Mesodermal cell (in vitro differentiated cells): ENCODE data around the gene RXRB.
"Not testable (repeated sequence)": the region's sequence is repeated elsewhere in the genome, so short reads cannot be mapped to it uniquely, and the experiment has no call there.

Experiments used
- H3K27ac ChIP-seq: 2 replicates; pipeline ENCODE4 v1.7.0; 2013; ENCODE audit warnings: mild to moderate bottlenecking, low read depth, low read length, moderate library complexity; ENCODE audit not compliant: severe bottlenecking
- H3K36me3 ChIP-seq: 2 replicates; pipeline ENCODE4 v1.7.1; 2013; ENCODE audit warnings: mild to moderate bottlenecking, low read length, moderate library complexity; ENCODE audit not compliant: control insufficient read depth, insufficient read depth
- H3K4me1 ChIP-seq: one replicate; pipeline ENCODE4 v1.7.1; 2013; ENCODE audit warnings: mild to moderate bottlenecking, low read length; ENCODE audit not compliant: insufficient read depth, control insufficient read depth, poor library complexity, severe bottlenecking
- H3K4me3 ChIP-seq: 2 replicates; pipeline ENCODE4 v1.7.0; 2013; ENCODE audit warnings: low read length, control low read depth, mild to moderate bottlenecking; ENCODE audit not compliant: insufficient read depth, poor library complexity, severe bottlenecking; ENCODE audit errors: extremely low read depth
- H3K9me3 ChIP-seq: 2 replicates; pipeline ENCODE4 v1.7.1; 2013; ENCODE audit warnings: mild to moderate bottlenecking, low read length, moderate library complexity; ENCODE audit not compliant: control insufficient read depth
- WGBS, 2 experiments: methylation state at CpG; one replicate each; pipeline ENCODE4 v1.1.5; 2013; ENCODE audit warnings: missing lambda C conversion rate in 2 of 2; ENCODE audit not compliant: insufficient coverage in 2 of 2; 5-methylcytosine and 5-hydroxymethylcytosine counted together

Gene RXRB

GRCh38 chr6:33235221-33235634 is 34.8 kb upstream of the RXRB start:
- peaks cover 8% of the 10 kb centered on the region for H3K4me1 ChIP-seq
- no peak overlapping the region for H3K4me3 ChIP-seq
- H3K36me3 ChIP-seq: no peaks in the 10 kb centered on the region
- peak overlapping the region; percentile 29 for H3K27ac ChIP-seq
- WGBS, 2 experiments: 17 to 26% methylated on average over 6 of the region's 6 CpGs
- H3K9me3 ChIP-seq: no peaks in the 10 kb centered on the region

- not testable (repeated sequence) for H3K27ac ChIP-seq, H3K9me3 ChIP-seq, H3K4me3 ChIP-seq, H3K36me3 ChIP-seq, H3K4me1 ChIP-seq
- 36 to 46% methylated on average over 4 to 7 of the region's 14 CpGs for WGBS, 2 experiments
Measured at GRCh38 chr6:33226503-33227120, 26.1 kb upstream of the RXRB start.

GRCh38 chr6:33217681-33218080 is 17.2 kb upstream of the RXRB start:
- Histone ChIP-seq H3K4me1 (peaks cover 9% of the 10 kb centered on the region), H3K36me3 (no peaks in the 10 kb centered on the region), H3K27ac (no peak overlapping the region), H3K4me3 (no peak overlapping the region), H3K9me3 (no peaks in the 10 kb centered on the region)
- WGBS, 2 experiments: 37 to 45% methylated on average over 3 of the region's 3 CpGs

- WGBS, 2 experiments: 70 to 80% methylated on average over 1 to 2 of the region's 6 CpGs
- H3K36me3 ChIP-seq: peaks cover 2% of the 10 kb centered on the region
- peaks cover 14% of the 10 kb centered on the region for H3K4me1 ChIP-seq
Measured at GRCh38 chr6:33217246-33217645, 16.8 kb upstream of the RXRB start.

GRCh38 chr6:33216117-33216649 is 15.7 kb upstream of the RXRB start:
- 91 to 100% methylated on average over 2 to 4 of the region's 4 CpGs for WGBS, 2 experiments
- H3K4me3 ChIP-seq: no peak overlapping the region

More at GRCh38 chr6:33217246-33217645, 16.8 kb upstream of the RXRB start:
- no peaks in the 10 kb centered on the region for H3K9me3 ChIP-seq
- no peak overlapping the region for H3K4me3 ChIP-seq
- no peak overlapping the region for H3K27ac ChIP-seq

GRCh38 chr6:33215271-33216116 is 15.0 kb upstream of the RXRB start:
- 76% methylated on average over 3 to 4 of the region's 9 CpGs for WGBS, 2 experiments
- Histone ChIP-seq H3K9me3 (no peaks in the 10 kb centered on the region), H3K4me3 (no peak overlapping the region), H3K36me3 (peaks cover 18% of the 10 kb centered on the region), H3K4me1 (peaks cover 15% of the 10 kb centered on the region), H3K27ac (no peak overlapping the region)

More at GRCh38 chr6:33216117-33216649, 15.7 kb upstream of the RXRB start:
- H3K36me3 ChIP-seq: peaks cover 12% of the 10 kb centered on the region
- H3K9me3 ChIP-seq: no peaks in the 10 kb centered on the region
- H3K27ac ChIP-seq: no peak overlapping the region
- peaks cover 15% of the 10 kb centered on the region for H3K4me1 ChIP-seq

GRCh38 chr6:33213989-33214335 is 13.5 kb upstream of the RXRB start:
- Histone ChIP-seq H3K4me3 (peak overlapping the region; percentile 42), H3K27ac (no peak overlapping the region), H3K9me3 (no peaks in the 10 kb centered on the region), H3K4me1 (peaks cover 15% of the 10 kb centered on the region), H3K36me3 (peaks cover 28% of the 10 kb centered on the region)
- WGBS, 2 experiments: 10 to 21% methylated on average over 3 to 7 of the region's 9 CpGs

GRCh38 chr6:33213166-33213988 is 12.9 kb upstream of the RXRB start:
- Histone ChIP-seq H3K27ac (no peak overlapping the region), H3K4me1 (peaks cover 15% of the 10 kb centered on the region), H3K4me3 (peak overlapping the region; percentile 42), H3K9me3 (no peaks in the 10 kb centered on the region), H3K36me3 (peaks cover 28% of the 10 kb centered on the region)
- WGBS, 2 experiments: 0% methylated on average over 14 to 37 of the region's 43 CpGs

GRCh38 chr6:33212857-33213165 is 12.3 kb upstream of the RXRB start:
- Histone ChIP-seq H3K9me3 (no peaks in the 10 kb centered on the region), H3K27ac (no peak overlapping the region), H3K36me3 (peaks cover 28% of the 10 kb centered on the region), H3K4me3 (peak overlapping the region; percentile 42), H3K4me1 (peaks cover 15% of the 10 kb centered on the region)
- 3 to 8% methylated on average over 4 to 5 of the region's 6 CpGs for WGBS, 2 experiments

GRCh38 chr6:33211666-33212422 is 11.4 kb upstream of the RXRB start:
- Histone ChIP-seq H3K27ac (no peak overlapping the region), H3K4me1 (peaks cover 17% of the 10 kb centered on the region), H3K4me3 (no peak overlapping the region), H3K9me3 (no peaks in the 10 kb centered on the region), H3K36me3 (peaks cover 28% of the 10 kb centered on the region)
- 54 to 82% methylated on average over 5 to 12 of the region's 18 CpGs for WGBS, 2 experiments
